GM18858 (cell line): Measurements from ENCODE around the gene TRRAP.
"Not testable (repeated sequence)": the region's sequence is repeated elsewhere in the genome, so short reads cannot be mapped to it uniquely, and the experiment has no call there.

Experiments
- ATAC-seq: cut with Tn5 transposase; IDR thresholded peaks from one replicate; pipeline ENCODE4 v1.9.1; 2021; ENCODE audit not compliant: unreplicated experiment

Gene TRRAP

GRCh38 chr7:99044858-99045257 lies 166.5 kb downstream of the TRRAP start:
- ATAC-seq, result not testable (repeated sequence)

GRCh38 chr7:99046262-99046661 lies 167.9 kb downstream of the TRRAP start:
- not testable (repeated sequence) for ATAC-seq

DNA sequence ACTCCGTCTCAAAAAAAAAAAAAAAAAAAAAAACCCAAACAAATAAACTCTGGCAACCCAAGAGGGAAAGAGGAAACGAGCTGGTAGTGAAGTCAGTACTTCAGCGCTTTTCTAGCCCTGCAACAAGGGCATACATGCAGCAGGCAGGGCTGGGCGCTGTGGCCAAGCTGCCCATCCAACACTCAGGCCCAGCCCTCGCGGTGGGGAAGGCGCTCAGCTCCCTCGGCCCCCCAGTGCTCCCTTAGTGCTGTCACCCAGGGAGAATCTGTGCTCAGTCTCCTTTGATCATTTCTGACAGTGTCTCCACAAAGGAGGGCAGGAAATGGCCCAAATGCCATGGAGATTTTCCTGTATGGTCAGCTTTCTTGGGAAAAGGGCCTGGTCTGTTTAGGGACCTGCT lies 168.4 kb downstream of the TRRAP start:
- no peak for ATAC-seq

- no peak for ATAC-seq
Measured at GRCh38 chr7:99047526-99048077, 169.3 kb downstream of the TRRAP start.

DNA sequence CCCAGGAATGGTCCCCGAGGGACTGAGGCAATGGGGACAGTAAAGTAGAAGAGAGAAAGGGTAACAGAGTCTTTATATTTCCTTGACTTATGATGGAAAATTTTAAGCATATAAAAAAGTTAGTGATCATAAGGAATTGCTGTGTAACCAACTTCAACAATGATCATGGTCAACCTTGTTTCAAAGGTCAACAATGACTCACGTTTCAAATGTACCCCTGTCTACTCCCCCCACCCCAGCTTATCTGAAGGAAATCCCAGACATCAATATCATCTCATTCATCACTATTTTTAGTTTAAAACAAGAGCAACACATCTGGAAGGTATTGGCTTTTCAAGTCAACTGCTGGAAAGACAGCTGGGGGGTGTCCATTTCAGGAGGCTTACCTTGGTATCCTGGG lies 172.6 kb downstream of the TRRAP start:
- ATAC-seq, result no peak

- ATAC-seq, result no peak
Measured at GRCh38 chr7:99054781-99055180, 176.4 kb downstream of the TRRAP start.

- ATAC-seq, result no peak
Measured at GRCh38 chr7:99061001-99061776, 182.9 kb downstream of the TRRAP start.
